H9 (cell line): ENCODE results near the gene SLC51A. TPM values are rescaled to one million over a fixed set of nuclear protein-coding genes. Genes with fewer than 3 reads are reported as not detected.
"Not testable (repeated sequence)": the region's sequence is repeated elsewhere in the genome, so short reads cannot be mapped to it uniquely, and the experiment has no call there.

Experiments
- DNase-seq: peaks from one replicate; pipeline ENCODE4 v3.0.0-alpha.2; 2017
- H2AFZ ChIP-seq: one replicate; pipeline ENCODE4 v1.6.1; 2013; ENCODE audit warnings: mild to moderate bottlenecking, low read length, control low read depth, moderate library complexity
- H2AK5ac ChIP-seq: 2 replicates; pipeline ENCODE4 v1.6.1; 2013; ENCODE audit warnings: low read length, control low read depth, mixed read lengths; ENCODE audit not compliant: insufficient read length
- H2BK120ac ChIP-seq: one replicate; pipeline ENCODE4 v1.6.1; 2013; ENCODE audit warnings: low read depth, mild to moderate bottlenecking, low read length, control low read depth, inconsistent platforms; ENCODE audit not compliant: poor library complexity, severe bottlenecking
- H2BK12ac ChIP-seq: 2 replicates; pipeline ENCODE4 v1.6.1; 2013; ENCODE audit warnings: low read length, control low read depth, mixed read lengths, low read depth; ENCODE audit not compliant: insufficient read length
- H2BK15ac ChIP-seq: 2 replicates; pipeline ENCODE4 v1.6.1; 2013; ENCODE audit warnings: low read depth, low read length, control low read depth
- H2BK20ac ChIP-seq: one replicate; pipeline ENCODE4 v1.6.1; 2013; ENCODE audit warnings: low read depth, mild to moderate bottlenecking, low read length, control low read depth, inconsistent platforms; ENCODE audit not compliant: poor library complexity, severe bottlenecking
- H2BK5ac ChIP-seq: 2 replicates; pipeline ENCODE4 v1.6.1; 2013; ENCODE audit warnings: low read length, control low read depth, mixed read lengths; ENCODE audit not compliant: insufficient read length
- H3K14ac ChIP-seq: 2 replicates; pipeline ENCODE4 v1.6.1; 2013; ENCODE audit warnings: low read length, control low read depth; ENCODE audit not compliant: insufficient read depth
- H3K18ac ChIP-seq: 2 replicates; pipeline ENCODE4 v1.6.1; 2013; ENCODE audit warnings: low read depth, mild to moderate bottlenecking, mixed read lengths, low read length, control low read depth; ENCODE audit not compliant: insufficient read length
- H3K23ac ChIP-seq: 2 replicates; pipeline ENCODE4 v1.6.1; 2013; ENCODE audit warnings: low read length, control low read depth, mixed read lengths, low read depth; ENCODE audit not compliant: insufficient read length
- H3K23me2 ChIP-seq: 2 replicates; pipeline ENCODE4 v1.6.1; 2013; ENCODE audit warnings: low read depth, mild to moderate bottlenecking, mixed read lengths, low read length, control low read depth; ENCODE audit not compliant: insufficient read length, poor library complexity, severe bottlenecking
- H3K27ac ChIP-seq: 2 replicates; pipeline ENCODE4 v1.5.1; 2013; ENCODE audit warnings: low read length, control low read depth, mixed read lengths, low read depth; ENCODE audit not compliant: insufficient read length
- H3K27me3 ChIP-seq: 2 replicates; pipeline ENCODE4 v1.6.1; 2013; ENCODE audit warnings: low read length, control low read depth, inconsistent platforms; ENCODE audit not compliant: insufficient read depth
- H3K4ac ChIP-seq: 2 replicates; pipeline ENCODE4 v1.6.1; 2013; ENCODE audit warnings: low read depth, mild to moderate bottlenecking, control low read depth, inconsistent platforms, low read length, moderate library complexity
- H3K4me1 ChIP-seq: 2 replicates; pipeline ENCODE4 v1.6.1; 2013; ENCODE audit warnings: low read length, control low read depth, inconsistent platforms; ENCODE audit not compliant: insufficient read depth
- H3K4me2 ChIP-seq: 2 replicates; pipeline ENCODE4 v1.6.1; 2013; ENCODE audit warnings: low read length, control low read depth, mixed read lengths; ENCODE audit not compliant: insufficient read length, insufficient read depth
- H3K56ac ChIP-seq: 2 replicates; pipeline ENCODE4 v1.6.1; 2013; ENCODE audit warnings: low read depth, mild to moderate bottlenecking, mixed read lengths, low read length, control low read depth; ENCODE audit not compliant: insufficient read length
- H3K79me1 ChIP-seq: 2 replicates; pipeline ENCODE4 v1.6.1; 2013; ENCODE audit warnings: low read depth, mild to moderate bottlenecking, moderate library complexity, low read length, control low read depth, inconsistent platforms; ENCODE audit not compliant: insufficient read depth, poor library complexity, severe bottlenecking
- H3K79me2 ChIP-seq: 2 replicates; pipeline ENCODE4 v1.6.1; 2013; ENCODE audit warnings: low read length, control low read depth, inconsistent platforms; ENCODE audit not compliant: insufficient read depth
- H3K9ac ChIP-seq: 2 replicates; pipeline ENCODE4 v1.6.1; 2013; ENCODE audit warnings: low read length, control low read depth, mixed read lengths; ENCODE audit not compliant: insufficient read length; ENCODE audit errors: extremely low read depth
- H3K9me3 ChIP-seq: one replicate; pipeline ENCODE4 v1.6.1; 2013; ENCODE audit warnings: low read depth, low read length, inconsistent platforms; ENCODE audit not compliant: control insufficient read depth
- H3T11ph ChIP-seq: one replicate; pipeline ENCODE4 v1.6.1; 2013; ENCODE audit warnings: mild to moderate bottlenecking, low read length, control low read depth, inconsistent platforms
- H4K20me1 ChIP-seq: one replicate; pipeline ENCODE4 v1.6.1; 2013; ENCODE audit not compliant: control insufficient read depth, insufficient read length, insufficient read depth
- H4K5ac ChIP-seq: 2 replicates; pipeline ENCODE4 v1.6.1; 2013; ENCODE audit warnings: low read depth, mild to moderate bottlenecking, mixed read lengths, low read length, control low read depth; ENCODE audit not compliant: insufficient read length
- H4K8ac ChIP-seq: replicated peaks from 2 replicates; pipeline ENCODE4 v1.6.1; 2013; ENCODE audit warnings: low read length, control low read depth, mixed read lengths, low read depth; ENCODE audit not compliant: insufficient read length
- H4K91ac ChIP-seq: 2 replicates; pipeline ENCODE4 v1.6.1; 2013; ENCODE audit warnings: low read depth, mild to moderate bottlenecking, moderate library complexity, mixed read lengths, low read length, control low read depth; ENCODE audit not compliant: insufficient read length
- H3K27ac Mint-ChIP-seq, 3 experiments: 2 replicates in 2 of 3; 3 replicates in 1 of 3; pipeline ENCODE4 v1.8.0; 2020 to 2021; ENCODE audit warnings: mixed read lengths in 3 of 3, mild to moderate bottlenecking in 1 of 3, moderate library complexity in 1 of 3
- H3K27me3 Mint-ChIP-seq: 2 replicates; pipeline ENCODE4 v1.8.0; 2021; ENCODE audit warnings: low read depth, mild to moderate bottlenecking, moderate library complexity, mixed read lengths
- H3K36me3 Mint-ChIP-seq, 3 experiments: 2 replicates in 2 of 3; 3 replicates in 1 of 3; pipeline ENCODE4 v1.8.0; 2020 to 2021; ENCODE audit warnings: low read depth in 3 of 3, mixed read lengths in 3 of 3; ENCODE audit not compliant: insufficient read depth in 1 of 3
- H3K4me1 Mint-ChIP-seq, 2 experiments: 2 replicates each; pipeline ENCODE4 v1.8.0; 2020; ENCODE audit warnings: mixed read lengths in 2 of 2
- H3K4me3 Mint-ChIP-seq, 2 experiments: 2 replicates in 1 of 2; 3 replicates in 1 of 2; pipeline ENCODE4 v1.8.0; 2020 to 2021; ENCODE audit warnings: mild to moderate bottlenecking in 2 of 2, mixed read lengths in 2 of 2, moderate library complexity in 1 of 2
- H3K9me3 Mint-ChIP-seq, 2 experiments: 2 replicates in 1 of 2; 3 replicates in 1 of 2; pipeline ENCODE4 v1.8.0; 2020; ENCODE audit warnings: mild to moderate bottlenecking in 2 of 2, mixed read lengths in 2 of 2, moderate library complexity in 1 of 2
- WGBS: extraction: QIAGEN DNeasy Blood & Tissue Kit; methylation state at CpG from one replicate; pipeline ENCODE4 v1.1.7; 2013; ENCODE audit warnings: missing lambda C conversion rate, low lambda C conversion rate, mixed read lengths; ENCODE audit not compliant: insufficient read length; ENCODE audit errors: extremely low coverage; 5-methylcytosine and 5-hydroxymethylcytosine counted together
- total RNA-seq: library from RNA; stranded (reverse); gene quantifications from 2 replicates; pipeline ENCODE4 v1.2.1, GENCODE V29; 2021
- TF ChIP-seq, protein P1 (sequence below): fragments of 200-600 bp; sonication (generic); conservative IDR thresholded peaks from 3 replicates; pipeline ENCODE4 v1.8.0; 2021; ENCODE audit warnings: antibody characterized with exemption, mild to moderate bottlenecking

The SLC51A gene
- total RNA-seq, 1 experiment from 2014 or later, result 5.6 TPM

- Histone ChIP-seq H3K27me3 (no peaks in the 10 kb centered on the region), H2BK12ac (no peak overlapping the region), H2BK20ac (no peak overlapping the region), H4K20me1 (no peaks in the 10 kb centered on the region), H3K4ac (no peak overlapping the region), H2AK5ac (no peak overlapping the region), H3K9ac (no peak overlapping the region), H3K79me1 (no peaks in the 10 kb centered on the region), H3K56ac (no peak overlapping the region), H2AFZ (no peak overlapping the region), H4K8ac (no peak overlapping the region), H3K79me2 (no peaks in the 10 kb centered on the region), H4K91ac (no peak overlapping the region), H2BK120ac (no peak overlapping the region), H3K23ac (no peak overlapping the region), H3T11ph (no peak overlapping the region), H3K27ac (no peak overlapping the region), H3K4me1 (no peaks in the 10 kb centered on the region), H3K18ac (no peak overlapping the region), H4K5ac (no peak overlapping the region), H2BK5ac (no peak overlapping the region), H2BK15ac (no peak overlapping the region), H3K14ac (no peak overlapping the region), H3K4me2 (no peak overlapping the region), H3K23me2 (no peaks in the 10 kb centered on the region), H3K9me3 (no peaks in the 10 kb centered on the region)
- Mint-ChIP-seq H3K27me3 (no peaks in the 10 kb centered on the region), H3K4me3 (no peak overlapping the region), H3K27ac (no peak overlapping the region), H3K9me3 (peaks cover 3 to 5% of the 10 kb centered on the region in 2 experiments; a peak in 2 of 5 replicates), H3K4me1 (peaks cover 0 to 8% of the 10 kb centered on the region in 2 experiments; a peak in 2 of 4 replicates), H3K36me3 (peaks cover 29 to 62% (median 35%) of the 10 kb centered on the region in 3 experiments)
- no CpG with 5 or more reads among the region's 8 CpGs for WGBS
- DNase-seq, result no peak
- TF ChIP-seq, protein P1, sequence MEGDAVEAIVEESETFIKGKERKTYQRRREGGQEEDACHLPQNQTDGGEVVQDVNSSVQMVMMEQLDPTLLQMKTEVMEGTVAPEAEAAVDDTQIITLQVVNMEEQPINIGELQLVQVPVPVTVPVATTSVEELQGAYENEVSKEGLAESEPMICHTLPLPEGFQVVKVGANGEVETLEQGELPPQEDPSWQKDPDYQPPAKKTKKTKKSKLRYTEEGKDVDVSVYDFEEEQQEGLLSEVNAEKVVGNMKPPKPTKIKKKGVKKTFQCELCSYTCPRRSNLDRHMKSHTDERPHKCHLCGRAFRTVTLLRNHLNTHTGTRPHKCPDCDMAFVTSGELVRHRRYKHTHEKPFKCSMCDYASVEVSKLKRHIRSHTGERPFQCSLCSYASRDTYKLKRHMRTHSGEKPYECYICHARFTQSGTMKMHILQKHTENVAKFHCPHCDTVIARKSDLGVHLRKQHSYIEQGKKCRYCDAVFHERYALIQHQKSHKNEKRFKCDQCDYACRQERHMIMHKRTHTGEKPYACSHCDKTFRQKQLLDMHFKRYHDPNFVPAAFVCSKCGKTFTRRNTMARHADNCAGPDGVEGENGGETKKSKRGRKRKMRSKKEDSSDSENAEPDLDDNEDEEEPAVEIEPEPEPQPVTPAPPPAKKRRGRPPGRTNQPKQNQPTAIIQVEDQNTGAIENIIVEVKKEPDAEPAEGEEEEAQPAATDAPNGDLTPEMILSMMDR, result no peak
Observed at GRCh38 chr3:196241704-196242103, 25.4 kb downstream of the SLC51A start.

DNA sequence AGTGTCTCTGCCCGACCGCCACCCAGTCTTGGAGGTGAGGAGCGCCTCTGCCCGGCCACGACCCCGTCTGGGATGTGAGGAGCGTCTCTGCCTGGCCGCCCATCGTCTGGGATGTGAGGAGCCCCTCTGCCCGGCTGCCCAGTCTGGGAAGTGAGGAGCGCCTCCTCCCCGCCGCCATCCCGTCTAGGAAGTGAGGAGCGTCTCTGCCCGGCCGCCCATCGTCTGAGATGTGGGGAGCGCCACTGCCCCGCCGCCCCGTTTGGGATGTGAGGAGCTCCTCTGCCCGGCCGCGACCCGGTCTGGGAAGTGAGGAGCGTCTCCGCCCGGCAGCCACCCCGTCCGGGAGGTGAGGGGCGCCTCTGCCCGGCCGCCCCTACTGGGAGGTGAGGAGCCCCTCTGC, 27.8 kb downstream of the SLC51A start:
- H2AFZ ChIP-seq, H4K91ac ChIP-seq, H2BK120ac ChIP-seq, DNase-seq, H4K8ac ChIP-seq, H3K27me3 ChIP-seq, H3T11ph ChIP-seq, H3K4me1 Mint-ChIP-seq, H3K14ac ChIP-seq, H3K4me1 ChIP-seq, H3K27ac Mint-ChIP-seq, H3K18ac ChIP-seq, H2BK20ac ChIP-seq, H3K23me2 ChIP-seq, H3K27ac ChIP-seq, H3K4me3 Mint-ChIP-seq, H4K5ac ChIP-seq, H3K4me2 ChIP-seq, H3K4ac ChIP-seq, H2BK15ac ChIP-seq, H3K56ac ChIP-seq, H2AK5ac ChIP-seq, H2BK12ac ChIP-seq, H4K20me1 ChIP-seq, H3K9me3 ChIP-seq, H3K23ac ChIP-seq, H3K9ac ChIP-seq, H3K27me3 Mint-ChIP-seq, H3K79me1 ChIP-seq, H3K9me3 Mint-ChIP-seq, H3K79me2 ChIP-seq, H2BK5ac ChIP-seq: not testable (repeated sequence)
- WGBS, result no CpG with 5 or more reads among the region's 34 CpGs
- H3K36me3 Mint-ChIP-seq, result peaks cover 28 to 56% (median 30%) of the 10 kb centered on the region in 3 experiments
